SIG-M5 treated with dmso at 0.1 percent for 504 hours (cell line): ENCODE results near the gene CCT7.

Experiments
- DNase-seq: peaks from one replicate; lab custom pipeline; 2025; ENCODE audit not compliant: unreplicated experiment; lab: John Stamatoyannopoulos, UW

Gene CCT7

GRCh38 chr2:73292316-73292905 is 58.3 kb downstream of the CCT7 start:
- DNase-seq: no peak

DNA sequence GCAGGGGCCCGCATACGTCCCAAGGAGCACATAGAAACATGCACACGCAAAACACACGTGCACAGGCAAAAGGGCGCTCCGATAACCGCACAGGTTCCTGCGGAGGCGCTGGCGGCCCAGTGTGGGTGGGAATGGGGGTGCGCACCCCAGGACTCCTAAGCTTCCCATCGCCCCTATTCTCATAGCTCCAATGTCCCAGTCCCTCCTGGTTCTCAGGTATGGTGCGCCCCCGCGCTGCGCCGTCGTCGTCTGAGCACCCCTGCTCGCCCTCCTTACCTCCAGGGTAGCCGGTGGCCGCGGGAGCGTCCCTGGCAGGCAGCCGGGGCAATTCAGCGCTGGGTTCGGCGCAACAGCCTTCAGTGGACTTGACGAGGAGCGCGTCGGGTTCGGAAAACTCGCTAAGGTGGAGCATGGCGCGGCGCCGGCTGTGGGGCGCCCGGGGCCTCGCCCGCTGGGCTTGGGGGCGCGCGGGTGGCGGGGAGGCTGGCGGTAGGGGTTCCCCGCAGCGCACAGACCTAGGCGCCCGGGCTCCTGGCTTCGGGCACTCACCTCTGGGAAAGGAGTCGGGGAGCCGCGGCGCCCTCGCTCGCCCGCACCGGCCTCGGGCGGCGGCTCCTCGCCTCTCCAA is 58.9 kb downstream of the CCT7 start:
- no peak for DNase-seq

GRCh38 chr2:73293534-73294171 is 59.5 kb downstream of the CCT7 start, which contains the start of gene EGR4:
EGR4 (minus strand) TSS chr2:73293548; CDS start chr2:73293317, 231 bp downstream.
- peak; percentile 91 for DNase-seq

GRCh38 chr2:73294239-73294638 is 60.1 kb downstream of the CCT7 start:
- DNase-seq: no peak

DNA sequence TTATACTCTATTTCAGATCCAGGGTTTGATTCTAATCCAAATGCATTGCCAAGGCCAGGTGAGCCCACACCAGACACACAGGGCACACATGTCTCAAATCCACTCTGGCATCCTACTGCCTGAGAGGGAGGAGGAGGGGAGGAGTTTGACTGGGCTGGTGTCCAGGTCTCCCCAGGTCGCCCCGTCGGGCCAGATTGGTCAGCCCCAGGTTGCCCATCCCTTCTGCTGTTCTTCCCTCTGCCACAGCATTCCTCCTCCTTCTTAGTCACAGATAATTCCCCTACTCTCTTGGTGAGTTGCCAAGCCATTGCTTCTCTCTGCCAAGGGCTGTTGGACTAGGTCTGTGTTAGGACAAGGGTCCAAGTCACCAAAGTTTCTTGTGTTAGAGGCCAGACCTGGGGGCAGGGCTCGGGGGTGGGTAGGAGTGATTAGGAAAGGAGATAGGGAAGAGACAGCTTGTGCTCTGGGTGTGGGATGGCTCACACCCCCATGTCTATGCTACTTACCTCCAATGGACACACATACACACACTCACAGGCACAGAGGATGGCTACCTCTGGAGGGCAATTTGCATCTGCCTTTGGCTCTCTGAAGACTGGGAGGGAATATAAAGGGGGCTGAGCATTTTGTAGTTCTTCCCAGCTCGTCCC is 61.8 kb downstream of the CCT7 start:
- no peak for DNase-seq

GRCh38 chr2:73297151-73297559 is 63.0 kb downstream of the CCT7 start:
- no peak for DNase-seq

GRCh38 chr2:73297586-73297985 is 63.5 kb downstream of the CCT7 start:
- no peak for DNase-seq

- no peak for DNase-seq
These were observed 66.8 kb downstream of the CCT7 start for GRCh38 chr2:73300926-73301325.

GRCh38 chr2:73301636-73302035 is 67.5 kb downstream of the CCT7 start:
- DNase-seq: no peak
